ENCODE results near the gene NACAD. TPM values are rescaled to one million over a fixed set of nuclear protein-coding genes. Genes with fewer than 3 reads are reported as not detected.

NACAD gene
- polyA plus RNA-seq, 1 donor: 7.2 TPM

DNA sequence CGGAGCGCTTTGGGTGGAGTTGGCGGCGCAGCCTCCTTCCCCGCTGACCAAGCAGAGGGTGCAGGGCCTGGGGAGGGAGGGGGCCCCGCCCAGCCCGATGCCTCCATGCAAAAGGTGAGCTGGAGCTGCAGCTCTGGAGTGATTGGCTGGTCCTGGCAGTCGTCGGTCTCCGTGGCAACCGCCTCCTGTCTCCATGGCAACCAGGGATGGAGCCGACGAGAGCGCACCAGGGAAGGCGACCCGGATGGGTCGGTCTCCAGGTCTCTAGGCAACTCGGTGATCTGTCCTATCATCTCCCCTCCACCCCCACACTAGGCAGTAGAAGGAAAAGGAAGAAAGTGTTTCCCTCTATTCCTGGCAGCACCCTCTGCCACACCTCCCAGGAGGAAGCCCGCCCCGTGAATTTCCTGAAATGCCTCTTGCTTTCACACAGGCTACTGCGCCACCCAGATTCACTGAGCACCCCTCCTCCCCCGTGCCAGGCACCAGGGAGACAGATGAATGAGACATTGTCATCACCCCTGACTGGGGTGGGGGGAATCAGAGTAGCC, 647 bp upstream of the NACAD start:
- DNase-seq: peak in 1 of 2 donors; percentile 48
- no peaks in the 10 kb centered on the region for H3K9me3 ChIP-seq (ENCODE audit: control insufficient read depth, low read depth, low read length)
- no peak overlapping the region for H3K27ac ChIP-seq (ENCODE audit: low read length)
- no peaks in the 10 kb centered on the region for H3K36me3 ChIP-seq (ENCODE audit: control insufficient read depth, insufficient read depth, low read length)
- H3K4me3 ChIP-seq (ENCODE audit: low read length): peak overlapping the region; percentile 43
- peaks cover 15% of the 10 kb centered on the region for H3K27me3 ChIP-seq (ENCODE audit: control insufficient read depth, insufficient read depth, low read length)
- H3K4me1 ChIP-seq (ENCODE audit: control insufficient read depth, insufficient read depth, low read length): peaks cover 3% of the 10 kb centered on the region
- 40% methylated on average over 1 of the region's 22 CpGs for WGBS (ENCODE audit: insufficient coverage, low lambda C conversion rate)

DNA sequence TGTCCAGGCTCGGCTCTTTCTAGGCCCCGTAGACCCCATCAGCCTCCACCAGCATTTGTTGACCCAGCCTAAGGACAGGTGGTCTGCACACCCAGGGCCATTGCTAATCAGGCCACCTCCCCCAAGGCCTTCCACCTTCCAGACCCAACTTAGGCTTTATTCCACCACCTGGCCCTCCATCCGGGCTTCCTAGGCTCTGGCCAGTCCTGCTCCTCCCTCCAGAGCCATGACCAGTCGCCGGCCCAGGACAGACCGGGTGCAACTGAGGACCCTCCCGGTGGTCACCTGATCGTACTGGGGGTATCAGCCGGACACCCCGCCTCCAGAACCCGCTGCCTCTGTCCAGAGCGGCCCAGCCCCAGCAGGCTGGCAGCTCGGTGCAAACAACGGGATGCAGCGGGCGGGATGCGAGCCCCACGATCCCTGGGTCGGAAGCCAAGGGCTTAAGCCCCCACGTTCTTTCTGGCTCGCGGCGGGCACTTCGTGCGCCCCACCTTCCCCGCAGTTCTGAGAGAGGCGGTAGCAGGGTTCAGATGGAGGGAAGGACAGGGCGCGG, 545 bp downstream of the NACAD start:
- Histone ChIP-seq H3K27me3 (ENCODE audit: control insufficient read depth, insufficient read depth, low read length) (peaks cover 15% of the 10 kb centered on the region), H3K4me1 (ENCODE audit: control insufficient read depth, insufficient read depth, low read length) (peaks cover 3% of the 10 kb centered on the region), H3K36me3 (ENCODE audit: control insufficient read depth, insufficient read depth, low read length) (no peaks in the 10 kb centered on the region), H3K9me3 (ENCODE audit: control insufficient read depth, low read depth, low read length) (no peaks in the 10 kb centered on the region), H3K27ac (ENCODE audit: low read length) (no peak overlapping the region), H3K4me3 (ENCODE audit: low read length) (peak overlapping the region; percentile 24)
- DNase-seq: no peak
- no CpG with 5 or more reads among the region's 29 CpGs for WGBS (ENCODE audit: insufficient coverage, low lambda C conversion rate)

DNA sequence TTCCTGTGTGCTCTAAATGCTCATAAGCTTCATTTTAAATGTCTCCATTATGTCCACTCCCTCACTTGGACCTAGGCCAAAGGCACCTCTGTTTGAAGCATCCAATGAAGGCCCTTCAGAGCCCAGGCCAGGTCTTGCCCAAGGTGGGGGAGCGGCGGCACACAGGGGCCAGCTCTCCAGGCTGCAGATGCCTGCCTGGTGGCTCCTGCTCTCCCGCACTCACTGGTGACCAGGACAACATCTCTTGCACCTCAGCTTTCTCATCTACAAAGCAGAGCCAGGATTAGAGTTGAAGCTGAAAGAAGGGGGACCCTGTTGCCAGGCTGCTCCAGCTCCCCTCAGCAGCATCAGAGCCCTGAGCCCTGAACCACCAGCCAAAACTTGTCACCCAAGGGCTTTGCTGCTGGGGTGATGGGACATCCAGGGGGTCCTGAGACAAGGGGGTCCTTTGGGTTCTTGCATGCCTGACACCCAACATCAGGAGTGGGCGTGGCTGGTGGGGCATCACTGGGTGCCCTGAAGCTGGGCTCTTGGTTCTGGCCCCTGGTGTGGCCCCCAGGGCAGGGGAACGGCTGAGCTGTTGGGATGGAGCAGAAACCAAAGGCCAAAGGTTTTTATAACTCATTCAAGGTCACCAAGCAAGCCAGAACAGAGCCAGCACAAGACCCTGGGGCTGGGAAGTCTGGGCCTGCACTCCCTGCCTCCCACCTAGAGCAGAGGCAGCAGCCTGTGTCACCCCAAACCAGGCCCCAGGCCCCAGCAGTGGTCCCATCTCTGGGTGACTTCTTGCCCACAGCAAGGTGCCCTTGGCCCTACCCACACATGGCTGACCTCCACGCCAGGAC, 1.2 kb downstream of the NACAD start:
- peaks cover 15% of the 10 kb centered on the region for H3K27me3 ChIP-seq (ENCODE audit: control insufficient read depth, insufficient read depth, low read length)
- no peak overlapping the region for H3K27ac ChIP-seq (ENCODE audit: low read length)
- no peak for DNase-seq
- H3K4me3 ChIP-seq (ENCODE audit: low read length): peak overlapping the region; percentile 24
- H3K4me1 ChIP-seq (ENCODE audit: control insufficient read depth, insufficient read depth, low read length): peaks cover 3% of the 10 kb centered on the region
- WGBS (ENCODE audit: insufficient coverage, low lambda C conversion rate): no CpG with 5 or more reads among the region's 6 CpGs
- no peaks in the 10 kb centered on the region for H3K9me3 ChIP-seq (ENCODE audit: control insufficient read depth, low read depth, low read length)
- H3K36me3 ChIP-seq (ENCODE audit: control insufficient read depth, insufficient read depth, low read length): no peaks in the 10 kb centered on the region

DNA sequence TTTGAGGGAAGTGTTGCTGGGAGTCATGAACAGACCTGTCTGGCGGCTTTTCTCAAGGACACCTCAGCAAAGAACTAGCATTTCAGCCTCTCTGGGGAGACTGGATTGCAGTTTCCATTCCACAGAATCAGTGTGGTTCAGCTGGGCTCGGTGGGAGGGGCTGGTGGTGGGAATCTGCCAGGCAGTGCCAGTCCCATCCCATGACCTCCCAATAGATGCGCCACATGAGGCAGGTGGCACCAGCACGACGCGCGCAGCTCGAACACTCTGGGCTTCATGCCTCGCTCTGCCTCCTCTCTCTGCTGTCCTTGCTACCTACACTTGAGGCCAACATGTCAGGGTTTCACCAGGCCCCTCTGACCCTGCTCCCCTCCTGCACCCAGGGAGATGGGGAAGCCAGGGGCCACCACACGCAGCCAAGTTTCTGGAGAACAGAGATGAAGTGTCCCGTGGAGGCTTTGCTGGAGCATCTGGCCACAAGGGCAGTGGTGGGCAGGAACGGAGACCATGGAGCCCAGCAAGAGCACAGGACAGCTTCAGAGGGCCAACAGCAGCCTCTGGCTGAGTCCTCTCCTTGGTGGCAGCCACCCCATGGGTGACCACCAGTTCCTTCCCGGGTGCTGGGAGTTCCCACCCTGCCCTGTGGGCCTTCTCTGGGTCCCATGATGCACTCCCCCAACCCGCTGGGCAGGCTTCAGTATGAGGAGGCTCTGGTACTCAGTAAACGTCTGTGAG, 2.3 kb downstream of the NACAD start:
- no peak for DNase-seq
- Histone ChIP-seq H3K36me3 (ENCODE audit: control insufficient read depth, insufficient read depth, low read length) (no peaks in the 10 kb centered on the region), H3K9me3 (ENCODE audit: control insufficient read depth, low read depth, low read length) (no peaks in the 10 kb centered on the region), H3K4me1 (ENCODE audit: control insufficient read depth, insufficient read depth, low read length) (peaks cover 3% of the 10 kb centered on the region), H3K27ac (ENCODE audit: low read length) (no peak overlapping the region), H3K27me3 (ENCODE audit: control insufficient read depth, insufficient read depth, low read length) (peaks cover 15% of the 10 kb centered on the region), H3K4me3 (ENCODE audit: low read length) (no peak overlapping the region)
- no CpG with 5 or more reads among the region's 15 CpGs for WGBS (ENCODE audit: insufficient coverage, low lambda C conversion rate)

DNA sequence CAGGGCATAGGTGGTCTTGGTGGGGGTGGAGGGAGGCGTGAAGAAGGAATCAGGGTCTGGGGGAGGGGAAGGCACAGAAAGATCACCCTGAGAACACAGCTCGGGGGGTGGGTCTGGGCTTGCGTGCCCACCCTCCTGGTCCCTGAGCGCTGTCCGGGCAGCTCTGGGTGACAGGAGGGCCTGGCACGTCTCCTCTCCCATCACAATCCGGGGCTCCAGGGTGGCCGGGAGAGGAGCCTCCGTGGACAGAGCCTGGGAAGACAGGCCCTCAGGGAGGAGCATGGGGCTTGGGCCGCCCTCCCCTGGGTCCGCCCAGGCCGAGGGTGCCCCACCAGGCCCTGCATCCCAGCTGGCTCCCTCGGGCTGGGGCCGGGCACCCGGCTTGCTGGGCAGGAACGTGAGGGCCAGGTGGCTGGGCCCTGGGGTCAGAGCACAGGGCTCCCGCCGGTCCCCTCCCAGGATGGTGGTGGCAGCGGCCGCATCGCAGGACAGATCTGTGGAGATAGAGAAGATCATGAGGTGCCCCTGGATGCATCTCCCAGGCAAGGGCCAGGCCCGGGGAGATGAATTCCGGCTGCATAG, 3.1 kb downstream of the NACAD start:
- H3K4me3 ChIP-seq (ENCODE audit: low read length): no peak overlapping the region
- peaks cover 3% of the 10 kb centered on the region for H3K4me1 ChIP-seq (ENCODE audit: control insufficient read depth, insufficient read depth, low read length)
- no peaks in the 10 kb centered on the region for H3K36me3 ChIP-seq (ENCODE audit: control insufficient read depth, insufficient read depth, low read length)
- no peaks in the 10 kb centered on the region for H3K9me3 ChIP-seq (ENCODE audit: control insufficient read depth, low read depth, low read length)
- peaks cover 15% of the 10 kb centered on the region for H3K27me3 ChIP-seq (ENCODE audit: control insufficient read depth, insufficient read depth, low read length)
- H3K27ac ChIP-seq (ENCODE audit: low read length): no peak overlapping the region
- WGBS (ENCODE audit: insufficient coverage, low lambda C conversion rate): no CpG with 5 or more reads among the region's 23 CpGs
- no peak for DNase-seq

DNA sequence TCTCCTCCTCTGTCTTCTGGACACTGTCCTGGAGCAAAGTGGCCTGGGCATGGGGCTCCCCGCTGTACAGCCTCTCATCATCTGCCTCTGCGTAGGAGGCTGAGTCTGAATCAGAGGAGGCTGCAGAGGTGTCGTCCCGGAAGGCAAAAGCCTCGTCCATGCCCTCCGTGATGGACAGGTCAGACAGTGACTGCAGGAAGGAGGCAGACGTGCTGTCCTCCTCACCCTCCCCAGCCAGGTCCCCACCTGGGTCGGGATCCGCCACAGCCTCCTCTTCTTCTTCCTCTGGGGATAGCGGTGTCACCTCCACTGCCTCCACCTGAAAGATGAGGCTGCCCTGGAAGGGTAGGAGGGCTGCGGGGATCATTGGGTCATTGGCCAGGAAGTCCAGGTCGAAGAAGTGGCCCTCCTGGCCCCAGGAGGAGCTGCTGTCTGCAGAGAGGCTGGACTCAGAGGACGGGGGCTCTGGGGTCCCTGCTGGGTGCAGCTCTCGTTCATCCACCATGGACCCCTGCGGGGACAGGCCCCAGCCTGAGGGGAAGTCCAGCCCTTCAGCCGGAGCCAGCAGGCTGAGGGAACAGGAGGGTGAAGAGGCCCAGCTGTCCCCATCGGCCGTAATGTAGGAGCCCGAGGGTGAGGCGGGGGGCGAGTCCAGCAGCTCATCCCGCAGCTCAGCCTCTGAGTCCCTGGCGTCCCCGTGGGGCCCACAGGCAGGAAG, 3.7 kb downstream of the NACAD start:
- Histone ChIP-seq H3K36me3 (ENCODE audit: control insufficient read depth, insufficient read depth, low read length) (no peaks in the 10 kb centered on the region), H3K4me3 (ENCODE audit: low read length) (no peak overlapping the region), H3K9me3 (ENCODE audit: control insufficient read depth, low read depth, low read length) (no peaks in the 10 kb centered on the region), H3K4me1 (ENCODE audit: control insufficient read depth, insufficient read depth, low read length) (peaks cover 3% of the 10 kb centered on the region), H3K27ac (ENCODE audit: low read length) (no peak overlapping the region), H3K27me3 (ENCODE audit: control insufficient read depth, insufficient read depth, low read length) (peaks cover 15% of the 10 kb centered on the region)
- DNase-seq: no peak
- no CpG with 5 or more reads among the region's 24 CpGs for WGBS (ENCODE audit: insufficient coverage, low lambda C conversion rate)

DNA sequence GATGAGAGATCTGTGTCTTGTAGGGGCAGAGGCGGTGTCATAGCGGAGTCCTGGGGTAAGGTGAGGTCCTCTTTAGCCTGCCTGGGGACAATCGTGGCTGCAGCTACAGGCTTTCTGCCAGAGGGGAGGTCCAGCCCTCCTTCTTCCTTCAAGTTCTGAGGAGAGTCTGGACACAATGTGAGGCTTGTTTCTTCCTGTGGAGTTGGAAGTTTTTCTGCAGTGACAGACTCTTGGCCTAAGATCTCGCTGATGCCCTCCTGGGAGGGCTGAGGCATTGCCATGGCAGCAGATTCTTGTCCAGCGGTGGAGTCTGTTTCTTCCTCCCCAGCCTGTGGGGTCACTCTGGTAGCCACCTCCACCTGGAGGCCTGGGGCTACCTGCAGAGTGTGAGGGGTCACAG, 4.4 kb downstream of the NACAD start:
- Histone ChIP-seq H3K27ac (ENCODE audit: low read length) (no peak overlapping the region), H3K27me3 (ENCODE audit: control insufficient read depth, insufficient read depth, low read length) (peaks cover 9% of the 10 kb centered on the region), H3K9me3 (ENCODE audit: control insufficient read depth, low read depth, low read length) (no peaks in the 10 kb centered on the region), H3K36me3 (ENCODE audit: control insufficient read depth, insufficient read depth, low read length) (no peaks in the 10 kb centered on the region), H3K4me3 (ENCODE audit: low read length) (no peak overlapping the region), H3K4me1 (ENCODE audit: control insufficient read depth, insufficient read depth, low read length) (peaks cover 3% of the 10 kb centered on the region)
- DNase-seq: no peak
- WGBS (ENCODE audit: insufficient coverage, low lambda C conversion rate): no CpG with 5 or more reads among the region's 5 CpGs

DNA sequence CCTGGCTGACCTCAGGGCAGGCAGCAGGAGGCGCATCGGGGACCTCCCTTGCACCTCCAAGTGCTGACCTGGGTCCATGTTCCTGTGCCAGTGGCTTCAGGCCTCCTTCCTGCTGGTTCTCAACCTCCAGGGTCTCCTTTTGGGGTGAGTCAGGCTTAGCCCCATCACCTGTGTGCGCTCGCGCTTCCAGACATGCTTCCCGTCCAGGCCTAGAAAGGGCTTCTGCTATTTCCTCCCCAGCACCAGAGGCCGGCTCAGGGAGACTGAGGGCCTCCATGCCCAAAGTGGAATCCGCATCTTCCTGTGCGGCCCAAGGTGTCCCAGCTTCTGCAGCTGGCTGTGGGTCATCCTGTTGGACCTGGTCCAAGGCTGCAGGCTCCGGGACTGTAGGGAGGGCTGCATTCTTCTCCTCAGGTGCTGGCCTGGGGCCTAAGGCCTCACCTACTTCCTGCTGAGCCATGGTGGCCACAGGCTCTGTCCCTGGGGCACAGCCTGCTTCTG, 5.9 kb downstream of the NACAD start:
- peaks cover 1% of the 10 kb centered on the region for H3K27me3 ChIP-seq (ENCODE audit: control insufficient read depth, insufficient read depth, low read length)
- peaks cover 1% of the 10 kb centered on the region for H3K4me1 ChIP-seq (ENCODE audit: control insufficient read depth, insufficient read depth, low read length)
- H3K4me3 ChIP-seq (ENCODE audit: low read length): no peak overlapping the region
- no CpG with 5 or more reads among the region's 10 CpGs for WGBS (ENCODE audit: insufficient coverage, low lambda C conversion rate)
- H3K9me3 ChIP-seq (ENCODE audit: control insufficient read depth, low read depth, low read length): no peaks in the 10 kb centered on the region
- H3K36me3 ChIP-seq (ENCODE audit: control insufficient read depth, insufficient read depth, low read length): no peaks in the 10 kb centered on the region
- no peak for DNase-seq
- no peak overlapping the region for H3K27ac ChIP-seq (ENCODE audit: low read length)

DNA sequence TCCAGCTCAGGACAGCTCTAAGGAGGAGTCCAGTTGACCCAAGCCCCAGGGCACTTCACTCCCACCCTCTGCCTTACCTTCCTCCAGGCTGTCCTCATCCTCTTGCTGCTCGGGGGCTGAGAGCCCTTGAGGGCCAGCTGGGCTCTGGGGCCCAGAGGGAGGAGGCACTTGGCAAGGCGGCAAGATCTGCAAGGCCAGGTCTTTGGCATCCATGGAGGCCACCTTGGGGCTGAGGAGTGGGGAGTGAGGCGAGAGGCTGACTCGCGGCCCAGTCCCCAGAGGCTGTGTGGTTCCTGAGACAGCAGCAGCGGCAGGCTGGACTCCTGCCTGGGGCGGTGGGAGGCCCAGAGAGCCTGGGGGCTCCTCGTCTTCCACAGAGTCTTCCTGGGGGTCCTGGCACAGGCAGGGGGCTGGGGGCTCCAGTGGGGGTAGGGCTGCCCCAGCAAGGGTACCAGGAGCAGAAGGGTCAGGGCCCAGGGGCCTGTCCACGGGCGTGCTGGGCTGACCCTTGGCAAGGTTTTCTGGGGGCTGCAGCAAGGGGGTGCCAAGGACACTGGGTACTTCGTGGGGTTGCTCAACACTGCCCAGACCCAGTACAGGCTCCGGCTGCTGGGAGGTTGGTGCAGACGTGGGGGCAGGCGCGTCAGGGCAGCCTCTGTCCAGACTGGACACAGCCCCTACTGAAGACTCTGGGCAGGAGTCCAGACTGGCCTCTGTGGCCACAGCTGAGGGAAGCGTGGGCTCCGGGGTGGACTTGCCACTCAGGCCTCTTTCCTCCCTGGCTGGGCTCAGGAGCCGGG, 6.5 kb downstream of the NACAD start:
- no peaks in the 10 kb centered on the region for H3K36me3 ChIP-seq (ENCODE audit: control insufficient read depth, insufficient read depth, low read length)
- WGBS (ENCODE audit: insufficient coverage, low lambda C conversion rate): no CpG with 5 or more reads among the region's 18 CpGs
- no peak overlapping the region for H3K27ac ChIP-seq (ENCODE audit: low read length)
- DNase-seq: no peak
- no peaks in the 10 kb centered on the region for H3K9me3 ChIP-seq (ENCODE audit: control insufficient read depth, low read depth, low read length)
- no peak overlapping the region for H3K4me3 ChIP-seq (ENCODE audit: low read length)
- H3K4me1 ChIP-seq (ENCODE audit: control insufficient read depth, insufficient read depth, low read length): no peaks in the 10 kb centered on the region
- no peaks in the 10 kb centered on the region for H3K27me3 ChIP-seq (ENCODE audit: control insufficient read depth, insufficient read depth, low read length)
